Measurements from ENCODE around the gene RBFOX2.

The RBFOX2 gene

GRCh38 chr22:35912658-35913057, 116.0 kb downstream of the RBFOX2 start:
- Histone ChIP-seq H3K36me3 (replicated peaks; ENCODE audit: low read depth, low read length) (no peaks in the 10 kb centered on the region), H3K4me1 (ENCODE audit: low read length) (no peaks in the 10 kb centered on the region), H3K27ac (ENCODE audit: low read length) (no peak overlapping the region), H3K4me2 (ENCODE audit: low read length) (no peak overlapping the region), H4K20me1 (ENCODE audit: insufficient read depth, low read length) (no peaks in the 10 kb centered on the region), H3K4me3 (ENCODE audit: low read length) (no peak overlapping the region), H3K27me3 (ENCODE audit: low read depth, low read length) (peaks cover 27% of the 10 kb centered on the region), H3K9me3 (ENCODE audit: insufficient read depth, low read length) (no peaks in the 10 kb centered on the region), H3K9ac (ENCODE audit: low read length) (no peak overlapping the region), H3K79me2 (ENCODE audit: low read length) (no peaks in the 10 kb centered on the region), H2AFZ (ENCODE audit: low read depth, low read length) (no peak overlapping the region)
- TF ChIP-seq EZH2phosphoT487 (IDR thresholded peaks at IDR 0.05; ENCODE audit: low read depth), result no peak
- TF ChIP-seq CTCF (IDR thresholded peaks at IDR 0.05; ENCODE audit: low read depth, low read length), result no peak

GRCh38 chr22:35911877-35912276, 116.7 kb downstream of the RBFOX2 start:
- Histone ChIP-seq H3K27me3 (ENCODE audit: low read depth, low read length) (peaks cover 26% of the 10 kb centered on the region), H3K4me2 (ENCODE audit: low read length) (no peak overlapping the region), H4K20me1 (ENCODE audit: insufficient read depth, low read length) (no peaks in the 10 kb centered on the region), H3K4me1 (ENCODE audit: low read length) (no peaks in the 10 kb centered on the region), H3K36me3 (replicated peaks; ENCODE audit: low read depth, low read length) (no peaks in the 10 kb centered on the region), H3K9ac (ENCODE audit: low read length) (no peak overlapping the region), H3K27ac (ENCODE audit: low read length) (no peak overlapping the region), H3K9me3 (ENCODE audit: insufficient read depth, low read length) (no peaks in the 10 kb centered on the region), H3K4me3 (ENCODE audit: low read length) (no peak overlapping the region), H2AFZ (ENCODE audit: low read depth, low read length) (no peak overlapping the region), H3K79me2 (ENCODE audit: low read length) (no peaks in the 10 kb centered on the region)
- TF ChIP-seq EZH2phosphoT487 (IDR thresholded peaks at IDR 0.05; ENCODE audit: low read depth), result no peak
- no peak for TF ChIP-seq CTCF (IDR thresholded peaks at IDR 0.05; ENCODE audit: low read depth, low read length)

- H3K9me3 ChIP-seq (ENCODE audit: insufficient read depth, low read length), result no peaks in the 10 kb centered on the region
- TF ChIP-seq CTCF (IDR thresholded peaks at IDR 0.05; ENCODE audit: low read depth, low read length) (no peak), EZH2phosphoT487 (IDR thresholded peaks at IDR 0.05; ENCODE audit: low read depth) (no peak)
- H3K4me2 ChIP-seq (ENCODE audit: low read length), result no peak overlapping the region
- no peaks in the 10 kb centered on the region for H3K79me2 ChIP-seq (ENCODE audit: low read length)
- no peak overlapping the region for H2AFZ ChIP-seq (ENCODE audit: low read depth, low read length)
- no peaks in the 10 kb centered on the region for H4K20me1 ChIP-seq (ENCODE audit: insufficient read depth, low read length)
- no peaks in the 10 kb centered on the region for H3K4me1 ChIP-seq (ENCODE audit: low read length)
- H3K36me3 ChIP-seq (replicated peaks; ENCODE audit: low read depth, low read length), result no peaks in the 10 kb centered on the region
- no peak overlapping the region for H3K4me3 ChIP-seq (ENCODE audit: low read length)
- H3K9ac ChIP-seq (ENCODE audit: low read length), result no peak overlapping the region
- H3K27me3 ChIP-seq (ENCODE audit: low read depth, low read length), result peaks cover 24% of the 10 kb centered on the region
- no peak overlapping the region for H3K27ac ChIP-seq (ENCODE audit: low read length)
These were observed 117.7 kb downstream of the RBFOX2 start for GRCh38 chr22:35910926-35911325.

- no peaks in the 10 kb centered on the region for H3K4me1 ChIP-seq (ENCODE audit: low read length)
- H3K4me2 ChIP-seq (ENCODE audit: low read length), result no peak overlapping the region
- H3K9ac ChIP-seq (ENCODE audit: low read length), result no peak overlapping the region
- H4K20me1 ChIP-seq (ENCODE audit: insufficient read depth, low read length), result no peaks in the 10 kb centered on the region
- no peak overlapping the region for H3K4me3 ChIP-seq (ENCODE audit: low read length)
- peaks cover 22% of the 10 kb centered on the region for H3K27me3 ChIP-seq (ENCODE audit: low read depth, low read length)
- no peaks in the 10 kb centered on the region for H3K9me3 ChIP-seq (ENCODE audit: insufficient read depth, low read length)
- no peak overlapping the region for H2AFZ ChIP-seq (ENCODE audit: low read depth, low read length)
- H3K27ac ChIP-seq (ENCODE audit: low read length), result no peak overlapping the region
- H3K79me2 ChIP-seq (ENCODE audit: low read length), result no peaks in the 10 kb centered on the region
- TF ChIP-seq EZH2phosphoT487 (IDR thresholded peaks at IDR 0.05; ENCODE audit: low read depth) (no peak), CTCF (IDR thresholded peaks at IDR 0.05; ENCODE audit: low read depth, low read length) (no peak)
- H3K36me3 ChIP-seq (replicated peaks; ENCODE audit: low read depth, low read length), result no peaks in the 10 kb centered on the region
These were observed 118.4 kb downstream of the RBFOX2 start for GRCh38 chr22:35910003-35910769.

Measured in OCI-LY3 (cell line).